ENCODE data around the gene INPP5D.
"Not testable (repeated sequence)": the region's sequence is repeated elsewhere in the genome, so short reads cannot be mapped to it uniquely, and the experiment has no call there.

Gene INPP5D

GRCh38 chr2:233119123-233119522, 59.0 kb downstream of the INPP5D start:
- DNase-seq: no peak

GRCh38 chr2:233119806-233120205, 59.7 kb downstream of the INPP5D start:
- DNase-seq: no peak

GRCh38 chr2:233120459-233120858, 60.3 kb downstream of the INPP5D start:
- no peak for DNase-seq

GRCh38 chr2:233121856-233122255, 61.7 kb downstream of the INPP5D start:
- no peak for DNase-seq

GRCh38 chr2:233122541-233122940, 62.4 kb downstream of the INPP5D start:
- DNase-seq: no peak

GRCh38 chr2:233123576-233123975, 63.4 kb downstream of the INPP5D start:
- DNase-seq: not testable (repeated sequence)

- no peak for DNase-seq
These were observed 64.4 kb downstream of the INPP5D start for GRCh38 chr2:233124421-233125080.

GRCh38 chr2:233125455-233126065, 65.4 kb downstream of the INPP5D start:
- no peak for DNase-seq

GRCh38 chr2:233129351-233129978, 69.3 kb downstream of the INPP5D start:
- no peak for DNase-seq

GRCh38 chr2:233130024-233130423, 69.9 kb downstream of the INPP5D start:
- no peak for DNase-seq

GRCh38 chr2:233130481-233131020, 70.4 kb downstream of the INPP5D start:
- no peak for DNase-seq

- DNase-seq: no peak
These were observed 72.0 kb downstream of the INPP5D start for GRCh38 chr2:233131936-233132720.

- DNase-seq: no peak
These were observed 73.1 kb downstream of the INPP5D start for GRCh38 chr2:233133239-233133638.

GRCh38 chr2:233135421-233135820, 75.3 kb downstream of the INPP5D start:
- DNase-seq: no peak

GRCh38 chr2:233137040-233137439, 76.9 kb downstream of the INPP5D start:
- DNase-seq: no peak

- DNase-seq: no peak
These were observed 80.0 kb downstream of the INPP5D start for GRCh38 chr2:233140077-233140585.

- DNase-seq: no peak
These were observed 80.8 kb downstream of the INPP5D start for GRCh38 chr2:233140978-233141377.

- no peak for DNase-seq
These were observed 81.8 kb downstream of the INPP5D start for GRCh38 chr2:233141901-233142300.

- DNase-seq: no peak
These were observed 82.3 kb downstream of the INPP5D start for GRCh38 chr2:233142355-233142897.

- no peak for DNase-seq
These were observed 83.7 kb downstream of the INPP5D start for GRCh38 chr2:233143700-233144331.

- DNase-seq: no peak
These were observed 85.6 kb downstream of the INPP5D start for GRCh38 chr2:233145726-233146125.

GRCh38 chr2:233146194-233146593, 86.1 kb downstream of the INPP5D start:
- no peak for DNase-seq
